GM12874 (cell line): ENCODE data around the gene VAT1L.

Experiments used
- CTCF ChIP-seq: IDR thresholded peaks from 2 replicates; pipeline ENCODE4 v1.5.1; 2011; ENCODE audit warnings: low read depth, mild to moderate bottlenecking, control low read depth, low read length, moderate library complexity; ENCODE audit not compliant: insufficient read depth

The VAT1L gene

DNA sequence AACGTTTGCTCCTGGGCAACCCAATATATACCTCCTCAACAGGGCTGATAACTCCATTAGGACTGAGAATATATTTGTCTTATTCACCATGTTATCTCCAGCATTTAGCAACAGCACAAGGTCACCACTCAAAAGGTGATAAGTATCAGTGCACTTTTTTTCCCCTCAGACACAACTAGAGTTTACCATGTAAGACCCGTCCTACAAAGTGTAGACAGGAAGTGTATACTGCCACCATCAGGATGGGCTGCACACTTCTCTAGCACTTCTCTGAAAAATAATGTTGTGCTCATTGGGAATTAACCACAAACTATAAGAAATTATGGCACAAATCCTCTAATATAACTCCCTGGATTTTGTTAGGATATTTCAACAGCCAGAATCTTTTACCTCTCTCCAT lies 5.7 kb upstream of the VAT1L start:
- TF ChIP-seq CTCF = peak; percentile 9; the same call in 1 of the 2 replicates

DNA sequence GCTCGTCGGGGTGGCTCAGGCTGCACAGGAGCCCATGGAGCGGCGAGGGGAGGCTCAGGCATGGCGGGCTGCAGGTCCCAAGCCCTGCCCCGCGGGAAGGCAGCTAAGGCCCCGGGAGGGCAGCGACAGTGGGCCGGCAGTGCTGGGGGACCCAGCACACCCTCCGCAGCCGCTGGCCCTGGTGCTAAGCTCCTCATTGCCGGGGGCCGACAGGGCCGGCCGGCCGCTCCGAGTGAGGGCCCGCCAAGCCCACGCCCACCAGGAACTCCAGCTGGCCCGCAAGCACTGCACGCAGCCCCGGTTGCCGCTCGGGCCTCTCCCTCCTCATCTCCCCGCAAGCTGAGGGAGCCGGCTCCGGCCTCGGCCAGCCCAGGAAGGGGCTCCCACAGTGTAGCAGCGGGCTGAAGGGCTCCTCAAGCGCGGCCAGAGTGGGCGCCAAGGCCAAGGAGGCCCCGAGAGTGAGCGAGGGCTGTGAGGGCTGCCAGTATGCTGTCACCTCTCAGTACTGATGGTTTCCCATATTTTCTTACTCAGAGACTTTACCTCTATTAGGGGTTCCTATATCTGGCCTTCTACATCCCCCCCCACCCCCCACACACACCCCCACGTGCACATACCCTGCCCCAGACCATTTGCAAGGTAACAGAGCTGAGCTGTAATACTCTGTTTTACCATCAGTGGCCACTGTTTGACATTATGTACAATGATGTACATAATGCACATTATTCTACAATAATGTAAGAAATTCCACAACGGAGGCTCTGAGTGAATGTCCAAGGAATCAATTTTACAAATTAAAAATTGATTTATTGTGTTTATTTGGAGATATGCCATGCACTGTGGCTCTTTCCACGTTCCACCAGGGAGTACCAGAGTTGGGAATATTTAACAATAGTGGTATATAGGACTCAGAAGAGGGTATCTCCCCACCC lies 3.7 kb upstream of the VAT1L start:
- TF ChIP-seq CTCF = peak; percentile 30; the same call in 1 of the 2 replicates

- no peak for TF ChIP-seq CTCF
Observed at GRCh38 chr16:77785373-77785764, 3.0 kb upstream of the VAT1L start.

- no peak for TF ChIP-seq CTCF
Observed at GRCh38 chr16:77786186-77786847, 2.0 kb upstream of the VAT1L start.

GRCh38 chr16:77787452-77787851 lies 912 bp upstream of the VAT1L start:
- TF ChIP-seq CTCF = no peak

- no peak for TF ChIP-seq CTCF
Observed at GRCh38 chr16:77789085-77790008, 983 bp downstream of the VAT1L start.

DNA sequence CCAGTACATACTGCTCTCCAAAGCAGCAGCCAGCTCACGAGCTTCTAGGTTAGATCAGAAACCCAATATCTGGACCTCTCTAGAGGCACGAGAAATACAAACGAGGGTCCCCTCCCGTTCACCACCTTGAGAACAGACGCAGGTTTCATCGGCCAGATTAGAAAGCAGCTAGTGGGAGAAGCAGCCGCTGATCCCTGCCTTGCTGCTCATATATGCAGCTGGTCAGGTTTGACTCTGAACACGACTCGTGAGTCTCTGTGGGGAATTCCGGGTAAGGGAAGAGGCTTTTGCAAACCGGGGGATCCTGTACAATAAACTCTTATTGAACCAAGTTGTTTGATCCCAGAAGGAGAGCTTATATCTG lies 1.6 kb downstream of the VAT1L start:
- TF ChIP-seq CTCF = no peak
